H1 (cell line): ENCODE data around the gene DOCK11.

Experiments used
- CEBPB ChIP-seq: IDR thresholded peaks from 2 replicates; pipeline ENCODE4 v1.6.1; 2012; ENCODE audit warnings: low read depth, low read length
- CTCF ChIP-seq, 3 experiments: IDR thresholded peaks; 1 replicate in 2 of 3; 2 replicates in 1 of 3; pipeline versions ENCODE4 v1.5.1 to v1.6.1; 2011; ENCODE audit warnings: low read length in 3 of 3, mild to moderate bottlenecking in 3 of 3, inconsistent platforms in 2 of 3, low read depth in 1 of 3, moderate library complexity in 1 of 3; ENCODE audit not compliant: insufficient read depth in 1 of 3; ENCODE audit errors: control extremely low read depth in 1 of 3
- GABPA ChIP-seq: IDR thresholded peaks from 2 replicates; pipeline ENCODE4 v1.6.1; 2011; ENCODE audit warnings: mild to moderate bottlenecking, low read length, moderate library complexity, borderline replicate concordance; ENCODE audit not compliant: insufficient read depth
- JUN ChIP-seq: IDR thresholded peaks from 2 replicates; pipeline ENCODE4 v1.6.1; 2011; ENCODE audit warnings: low read depth, mild to moderate bottlenecking, improper control_type of control experiment, low read length

DNA sequence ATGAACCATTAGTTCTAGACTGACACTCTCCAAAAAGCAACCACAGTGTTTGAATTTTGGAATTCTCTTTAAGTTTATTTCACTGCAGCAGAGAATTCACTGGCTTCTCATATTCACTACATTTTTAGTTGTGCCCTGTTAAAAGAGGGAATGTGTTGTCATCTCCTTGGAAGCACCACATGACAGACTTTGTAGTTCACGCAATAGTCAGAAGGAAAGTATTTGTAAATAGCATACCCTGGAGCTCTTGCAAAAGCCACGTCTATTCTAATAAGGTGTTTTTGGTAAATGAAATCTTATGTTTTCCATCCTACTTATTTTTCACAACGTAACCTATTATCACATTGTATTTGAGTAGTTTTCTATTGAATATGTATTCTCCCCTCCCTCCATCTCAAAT lies 25.8 kb downstream of the DOCK11 start:
- TF ChIP-seq CTCF (IDR thresholded peaks at IDR 0.05; ENCODE audit: control extremely low read depth in 1 of 3, insufficient read depth in 1 of 3, low read depth in 1 of 3, low read length in 3 of 3) (no peak), JUN (no peak), GABPA (no peak), CEBPB (no peak)
